Vagina (tissue), 2 donors: ENCODE data around the gene IL37. TPM values are rescaled to one million over a fixed set of nuclear protein-coding genes. Genes with fewer than 3 reads are reported as not detected.

Experiments used
- DNase-seq, 2 donors: peaks; one replicate each; pipeline ENCODE4 v3.0.0-alpha.2; 2017; ENCODE audit errors: extremely low spot score in 2 of 2
- H3K27ac ChIP-seq: fragments of 200-600 bp; sonication (generic); one replicate; pipeline ENCODE4 v1.5.1; 2019
- H3K27me3 ChIP-seq: fragments of 200-600 bp; sonication (generic); one replicate; pipeline ENCODE4 v1.5.1; 2019
- H3K36me3 ChIP-seq, 2 donors: fragments of 200-600 bp; sonication (generic); one replicate each; pipeline ENCODE4 v1.5.1; 2017 to 2019
- H3K4me1 ChIP-seq: fragments of 200-600 bp; sonication (generic); one replicate; pipeline ENCODE4 v1.5.1; 2019
- H3K4me3 ChIP-seq, 2 donors: fragments of 200-600 bp; sonication (generic); 1 replicate in 1 of 2; 2 replicates in 1 of 2; pipeline ENCODE4 v1.5.1; 2016 to 2019
- H3K9me3 ChIP-seq: fragments of 200-600 bp; sonication (generic); one replicate; pipeline ENCODE4 v1.5.1; 2019
- POLR2A ChIP-seq, 2 donors: fragments of 450-650 bp; IDR thresholded peaks; one replicate each; pipeline ENCODE4 v1.6.1; 2017; ENCODE audit warnings: antibody characterized with exemption in 2 of 2, mild to moderate bottlenecking in 2 of 2, moderate library complexity in 2 of 2
- POLR2AphosphoS5 ChIP-seq, 2 donors: sonication (generic); formaldehyde crosslinking; IDR thresholded peaks; one replicate each; pipeline ENCODE4 v1.9.0; 2017; ENCODE audit warnings: antibody characterized with exemption in 2 of 2, mild to moderate bottlenecking in 2 of 2, low read depth in 1 of 2; ENCODE audit not compliant: insufficient read depth in 1 of 2
- intact Hi-C: fragments of 100-400 bp; cut with DNase I; formaldehyde crosslinking; loops from one replicate; pipeline ENCODE4 v1.15.1; 2023
- total RNA-seq: library from RNA; depleted of rRNA; stranded (reverse); fragments of >200 nt; gene quantifications from one replicate; pipeline ENCODE4 v1.2.3, GENCODE V29; 2016
- TF ChIP-seq, protein P1 (sequence below), 3 experiments: fragments of 450-650 bp in 2 of 3; fragments of 200-600 bp in 1 of 3; sonication (generic) in 1 of 3; IDR thresholded peaks; one replicate each; pipeline ENCODE4 v1.5.1; 2017 to 2019; ENCODE audit warnings: antibody characterized with exemption in 3 of 3, mild to moderate bottlenecking in 2 of 3, moderate library complexity in 2 of 3

IL37 gene
- total RNA-seq, 1 donor from 2014 or later = not detected

DNA sequence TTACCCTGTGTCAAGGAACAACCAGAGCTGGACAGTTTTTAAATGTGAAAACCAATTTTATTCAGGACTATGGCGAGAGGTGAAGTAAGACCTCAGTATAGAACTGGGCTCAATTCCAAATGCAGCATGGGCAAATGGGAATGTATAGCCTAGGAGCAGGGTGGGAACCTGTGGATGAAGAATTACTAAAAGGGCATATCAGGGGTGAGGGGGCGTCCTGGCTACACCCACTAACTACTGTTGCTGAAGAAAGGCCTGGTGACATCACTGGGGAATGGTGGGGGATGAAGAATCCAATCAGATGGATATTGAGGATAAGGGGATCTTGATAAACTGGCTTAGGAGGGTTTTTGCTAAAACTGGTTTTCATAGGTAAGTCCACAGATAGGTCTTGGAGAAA lies 27.3 kb upstream of the IL37 start:
- no peaks in the 10 kb centered on the region for H3K9me3 ChIP-seq
- TF ChIP-seq, protein P1, sequence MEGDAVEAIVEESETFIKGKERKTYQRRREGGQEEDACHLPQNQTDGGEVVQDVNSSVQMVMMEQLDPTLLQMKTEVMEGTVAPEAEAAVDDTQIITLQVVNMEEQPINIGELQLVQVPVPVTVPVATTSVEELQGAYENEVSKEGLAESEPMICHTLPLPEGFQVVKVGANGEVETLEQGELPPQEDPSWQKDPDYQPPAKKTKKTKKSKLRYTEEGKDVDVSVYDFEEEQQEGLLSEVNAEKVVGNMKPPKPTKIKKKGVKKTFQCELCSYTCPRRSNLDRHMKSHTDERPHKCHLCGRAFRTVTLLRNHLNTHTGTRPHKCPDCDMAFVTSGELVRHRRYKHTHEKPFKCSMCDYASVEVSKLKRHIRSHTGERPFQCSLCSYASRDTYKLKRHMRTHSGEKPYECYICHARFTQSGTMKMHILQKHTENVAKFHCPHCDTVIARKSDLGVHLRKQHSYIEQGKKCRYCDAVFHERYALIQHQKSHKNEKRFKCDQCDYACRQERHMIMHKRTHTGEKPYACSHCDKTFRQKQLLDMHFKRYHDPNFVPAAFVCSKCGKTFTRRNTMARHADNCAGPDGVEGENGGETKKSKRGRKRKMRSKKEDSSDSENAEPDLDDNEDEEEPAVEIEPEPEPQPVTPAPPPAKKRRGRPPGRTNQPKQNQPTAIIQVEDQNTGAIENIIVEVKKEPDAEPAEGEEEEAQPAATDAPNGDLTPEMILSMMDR (IDR thresholded peaks at IDR 0.05) = no peak
- no peak for TF ChIP-seq POLR2A (IDR thresholded peaks at IDR 0.05)
- no peak for TF ChIP-seq POLR2AphosphoS5 (IDR thresholded peaks at IDR 0.05; ENCODE audit: insufficient read depth in 1 of 2, low read depth in 1 of 2)
- H3K36me3 ChIP-seq = no peaks in the 10 kb centered on the region
- no peak for DNase-seq
- intact Hi-C loops = loop anchor here (5.0 kb wide), 1 partner anchor 136 kb away; no protein-coding TSS in a partner anchor
- H3K4me3 ChIP-seq = no peak overlapping the region
- H3K4me1 ChIP-seq = no peaks in the 10 kb centered on the region
- no peak overlapping the region for H3K27ac ChIP-seq
- no peaks in the 10 kb centered on the region for H3K27me3 ChIP-seq

DNA sequence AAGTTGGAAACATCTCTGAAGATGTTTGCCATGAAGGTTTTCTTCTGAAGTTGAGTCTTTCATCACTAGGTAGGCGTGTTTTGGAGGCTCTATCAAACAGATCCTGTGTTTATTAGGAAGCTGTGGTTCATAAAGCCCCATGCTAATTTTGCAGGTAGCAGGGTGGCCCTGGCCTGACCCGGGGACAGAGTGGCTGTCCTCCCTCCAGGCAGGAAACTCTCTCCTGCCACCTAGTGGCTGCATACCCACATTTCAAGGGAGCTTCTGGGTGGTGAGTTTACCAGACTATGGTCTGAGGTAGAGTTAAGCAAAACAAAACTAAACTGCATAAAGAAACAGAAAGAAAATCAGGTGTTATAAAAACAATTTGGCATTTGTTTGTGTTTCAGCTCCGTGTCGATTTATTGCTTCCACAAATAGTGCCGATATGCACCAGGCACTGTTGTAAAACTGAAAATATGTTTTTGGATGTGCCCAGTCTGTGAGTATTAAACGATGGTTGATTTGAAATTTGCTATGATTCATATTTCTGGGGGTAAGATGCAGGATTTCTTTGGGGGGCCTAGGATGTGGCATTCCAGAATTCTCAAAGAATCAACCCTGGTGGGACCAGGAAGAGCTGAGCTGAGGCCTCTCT lies 26.0 kb upstream of the IL37 start:
- no peaks in the 10 kb centered on the region for H3K4me1 ChIP-seq

DNA sequence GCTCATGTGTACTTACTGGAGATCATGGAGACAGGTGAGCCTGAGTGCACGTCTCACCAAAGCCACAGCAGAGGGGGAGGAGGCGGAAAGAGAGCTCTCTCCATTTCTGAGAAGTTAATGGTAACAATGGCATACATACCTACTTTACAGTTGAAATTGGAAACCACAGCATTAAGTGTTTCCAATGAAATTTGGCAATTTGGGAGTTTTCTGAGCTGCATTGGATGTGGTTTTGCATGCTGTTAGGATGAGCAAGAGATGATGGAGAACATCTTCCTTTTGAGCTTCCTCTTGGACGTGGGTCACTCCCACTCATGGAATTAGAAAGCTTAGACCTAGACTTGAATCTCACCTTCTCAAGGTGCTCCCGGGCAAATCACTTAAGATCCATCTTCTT lies 25.5 kb upstream of the IL37 start:
- no peaks in the 10 kb centered on the region for H3K27me3 ChIP-seq
- no peak overlapping the region for H3K4me3 ChIP-seq
- H3K9me3 ChIP-seq = no peaks in the 10 kb centered on the region
- no peak overlapping the region for H3K27ac ChIP-seq
- TF ChIP-seq, protein P1 (IDR thresholded peaks at IDR 0.05) = no peak
- TF ChIP-seq POLR2A (IDR thresholded peaks at IDR 0.05) = no peak
- TF ChIP-seq POLR2AphosphoS5 (IDR thresholded peaks at IDR 0.05; ENCODE audit: insufficient read depth in 1 of 2, low read depth in 1 of 2) = no peak
- no peaks in the 10 kb centered on the region for H3K36me3 ChIP-seq
- DNase-seq = no peak
- H3K4me1 ChIP-seq = no peaks in the 10 kb centered on the region
- intact Hi-C loops = no loop called here

More for the DNA sequence above, 26.0 kb upstream of the IL37 start:
- H3K9me3 ChIP-seq = no peaks in the 10 kb centered on the region
- H3K27ac ChIP-seq = no peak overlapping the region
- DNase-seq = no peak
- TF ChIP-seq, protein P1 (IDR thresholded peaks at IDR 0.05) = peak in 2 of 3 experiments; percentile 36 to 49
- TF ChIP-seq POLR2AphosphoS5 (IDR thresholded peaks at IDR 0.05; ENCODE audit: insufficient read depth in 1 of 2, low read depth in 1 of 2) (no peak), POLR2A (IDR thresholded peaks at IDR 0.05) (no peak)
- H3K4me3 ChIP-seq = no peak overlapping the region
- intact Hi-C loops = loop anchor here (5.0 kb wide), 1 partner anchor 138 kb away; no protein-coding TSS in a partner anchor
- H3K27me3 ChIP-seq = no peaks in the 10 kb centered on the region
- no peaks in the 10 kb centered on the region for H3K36me3 ChIP-seq

DNA sequence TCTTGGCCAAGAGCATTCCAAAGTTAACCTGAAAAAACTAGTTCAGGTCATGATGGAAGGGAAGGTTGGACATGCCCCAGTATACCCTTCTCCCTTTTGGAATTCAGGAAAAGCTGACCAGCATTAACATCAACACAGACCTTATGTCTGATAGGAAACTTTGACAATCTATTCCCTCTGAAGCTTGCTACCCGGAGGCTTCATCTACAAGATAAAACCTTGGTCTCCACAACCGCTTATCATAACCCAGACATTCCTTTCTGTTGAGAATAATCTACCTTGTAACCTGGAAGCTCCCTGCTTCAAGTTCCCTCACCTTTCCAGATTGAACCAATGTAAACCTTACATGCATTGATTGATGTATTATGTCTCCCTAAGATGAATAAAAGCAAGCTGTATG lies 24.7 kb upstream of the IL37 start:
- H3K9me3 ChIP-seq = no peaks in the 10 kb centered on the region
- no peaks in the 10 kb centered on the region for H3K36me3 ChIP-seq
- no peaks in the 10 kb centered on the region for H3K4me1 ChIP-seq
- H3K4me3 ChIP-seq = no peak overlapping the region
- no peak overlapping the region for H3K27ac ChIP-seq
- no peak for DNase-seq
- no peak for TF ChIP-seq POLR2A (IDR thresholded peaks at IDR 0.05)
- TF ChIP-seq POLR2AphosphoS5 (IDR thresholded peaks at IDR 0.05; ENCODE audit: insufficient read depth in 1 of 2, low read depth in 1 of 2) = no peak
- TF ChIP-seq, protein P1 (IDR thresholded peaks at IDR 0.05) = no peak
- no peaks in the 10 kb centered on the region for H3K27me3 ChIP-seq
- intact Hi-C loops = no loop called here

DNA sequence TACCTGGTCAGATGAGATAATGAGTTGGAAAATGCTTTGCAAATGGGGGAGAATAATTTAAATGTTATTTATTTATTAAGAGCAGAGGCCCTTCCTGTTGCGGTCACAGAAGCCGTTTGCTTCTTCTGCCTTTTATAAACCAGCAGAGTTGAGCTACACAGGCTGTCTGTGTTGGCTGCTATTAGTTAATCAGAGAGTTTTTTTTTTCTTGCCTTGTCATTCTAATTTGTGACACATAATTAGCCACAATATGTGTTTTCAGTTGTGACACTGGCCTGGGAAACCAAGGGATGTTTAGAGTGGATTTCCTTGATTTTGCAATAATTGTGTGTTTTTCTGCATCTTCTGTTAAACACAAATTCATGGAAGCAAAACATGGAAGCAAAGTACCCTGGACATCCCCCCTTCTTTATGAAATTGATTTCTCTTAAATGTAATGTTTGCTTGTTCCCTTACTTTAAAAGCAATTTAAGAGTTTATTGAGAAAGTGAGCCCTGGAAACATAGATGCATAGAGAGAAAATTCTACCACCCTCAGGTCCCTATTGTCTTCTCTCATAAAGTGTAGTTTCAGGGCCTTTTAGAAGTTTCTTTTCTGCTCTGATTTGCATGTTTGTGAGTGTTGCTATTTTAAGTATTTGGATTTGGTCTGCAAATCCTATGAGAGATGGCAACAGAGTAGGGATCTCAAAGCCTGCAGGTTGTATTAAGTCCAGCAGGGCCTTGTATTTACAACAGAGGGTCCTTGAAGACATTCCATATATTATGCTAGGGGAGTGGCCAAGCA lies 22.8 kb upstream of the IL37 start:
- Histone ChIP-seq H3K36me3 (no peaks in the 10 kb centered on the region), H3K27ac (no peak overlapping the region), H3K4me3 (no peak overlapping the region), H3K27me3 (no peaks in the 10 kb centered on the region), H3K9me3 (no peaks in the 10 kb centered on the region), H3K4me1 (no peaks in the 10 kb centered on the region)
- TF ChIP-seq POLR2A (IDR thresholded peaks at IDR 0.05) = no peak
- TF ChIP-seq POLR2AphosphoS5 (IDR thresholded peaks at IDR 0.05; ENCODE audit: insufficient read depth in 1 of 2, low read depth in 1 of 2) = no peak
- TF ChIP-seq, protein P1 (IDR thresholded peaks at IDR 0.05) = no peak
- no peak for DNase-seq
- intact Hi-C loops = no loop called here
